Activated CD4-positive, CD25-positive, alpha-beta regulatory T cell treated with anti-CD3 and anti-CD28 coated beads, Interleukin-2, amount 50 U/mL, for 24 hours (primary cell): ENCODE results near the gene IFT57.
"Not testable (repeated sequence)": the region's sequence is repeated elsewhere in the genome, so short reads cannot be mapped to it uniquely, and the experiment has no call there.

ENCODE experiments used
- ATAC-seq, 2 donors: fragments of 150-1000 bp; cut with Tn5 transposase; one replicate each; pipeline ENCODE4 v1.10.0; 2021; ENCODE audit warnings: mild to moderate bottlenecking in 1 of 2, moderate library complexity in 1 of 2

IFT57 gene

GRCh38 chr3:108158251-108158650, 64.0 kb downstream of the IFT57 start:
- ATAC-seq: no peak

- ATAC-seq: no peak
These were observed 65.0 kb downstream of the IFT57 start for GRCh38 chr3:108157273-108157672.

- ATAC-seq: no peak
These were observed 65.8 kb downstream of the IFT57 start for GRCh38 chr3:108156312-108156853.

GRCh38 chr3:108155642-108156041, 66.6 kb downstream of the IFT57 start:
- not testable (repeated sequence) for ATAC-seq

GRCh38 chr3:108153451-108153981, 68.7 kb downstream of the IFT57 start:
- peak in 1 of 2 donors; percentile 41 for ATAC-seq

- no peak for ATAC-seq
These were observed 70.0 kb downstream of the IFT57 start for GRCh38 chr3:108152274-108152673.

- no peak for ATAC-seq
These were observed 72.0 kb downstream of the IFT57 start for GRCh38 chr3:108150200-108150599.

GRCh38 chr3:108146139-108146538, 76.1 kb downstream of the IFT57 start:
- ATAC-seq: no peak

GRCh38 chr3:108145578-108145977, 76.6 kb downstream of the IFT57 start:
- ATAC-seq: no peak

GRCh38 chr3:108137460-108137814, 84.8 kb downstream of the IFT57 start:
- no peak for ATAC-seq

GRCh38 chr3:108136561-108137459, 85.4 kb downstream of the IFT57 start:
- no peak for ATAC-seq

GRCh38 chr3:108134555-108134880, 87.7 kb downstream of the IFT57 start:
- ATAC-seq: peak; percentile 18

GRCh38 chr3:108133858-108134554, 88.2 kb downstream of the IFT57 start:
- peak in 1 of 2 donors; percentile 11 for ATAC-seq

GRCh38 chr3:108133048-108133369, 89.2 kb downstream of the IFT57 start:
- ATAC-seq: no peak

GRCh38 chr3:108131475-108132134, 90.6 kb downstream of the IFT57 start:
- ATAC-seq: no peak

- peak; percentile 71 to 75 for ATAC-seq
These were observed 91.3 kb downstream of the IFT57 start for GRCh38 chr3:108130701-108131474.

GRCh38 chr3:108130236-108130635, 92.0 kb downstream of the IFT57 start:
- ATAC-seq: no peak

GRCh38 chr3:108127301-108127988, 94.8 kb downstream of the IFT57 start:
- no peak for ATAC-seq

GRCh38 chr3:108126348-108126747, 95.9 kb downstream of the IFT57 start:
- no peak for ATAC-seq

GRCh38 chr3:108125550-108126071, 96.6 kb downstream of the IFT57 start:
- ATAC-seq: peak; percentile 41 to 46

- peak; percentile 4 to 7 for ATAC-seq
These were observed 97.1 kb downstream of the IFT57 start for GRCh38 chr3:108125153-108125543.
